Central memory CD8-positive, alpha-beta T cell (primary cell): Measurements from ENCODE around the gene RAI2.

Experiments
- ATAC-seq: fragments of 150-1000 bp; cut with Tn5 transposase; replicated peaks from 2 replicates; pipeline ENCODE4 v1.10.0; 2022; ENCODE audit warnings: mild to moderate bottlenecking, moderate FRiP score, moderate number of reproducible peaks; ENCODE audit not compliant: poor library complexity, severe bottlenecking; ENCODE audit errors: extremely low read depth
- DNase-seq, 2 donors: peaks; one replicate each; pipeline ENCODE4 v3.0.0; 2021; ENCODE audit warnings: low spot score in 2 of 2
- H3K27ac Mint-ChIP-seq: one replicate; pipeline ENCODE4 v1.8.0; 2022; ENCODE audit warnings: low read depth, mild to moderate bottlenecking, moderate library complexity, mixed read lengths
- H3K27me3 Mint-ChIP-seq: one replicate; pipeline ENCODE4 v1.8.0; 2022; ENCODE audit warnings: mixed read lengths
- H3K36me3 Mint-ChIP-seq: one replicate; pipeline ENCODE4 v1.8.0; 2022; ENCODE audit warnings: mild to moderate bottlenecking, moderate library complexity, mixed read lengths; ENCODE audit not compliant: insufficient read depth
- H3K4me1 Mint-ChIP-seq: one replicate; pipeline ENCODE4 v1.8.0; 2022; ENCODE audit warnings: mixed read lengths
- H3K4me3 Mint-ChIP-seq: one replicate; pipeline ENCODE4 v1.8.0; 2022; ENCODE audit warnings: mild to moderate bottlenecking, moderate library complexity, mixed read lengths
- H3K9me3 Mint-ChIP-seq: one replicate; pipeline ENCODE4 v1.8.0; 2022; ENCODE audit warnings: mixed read lengths

Gene RAI2

DNA sequence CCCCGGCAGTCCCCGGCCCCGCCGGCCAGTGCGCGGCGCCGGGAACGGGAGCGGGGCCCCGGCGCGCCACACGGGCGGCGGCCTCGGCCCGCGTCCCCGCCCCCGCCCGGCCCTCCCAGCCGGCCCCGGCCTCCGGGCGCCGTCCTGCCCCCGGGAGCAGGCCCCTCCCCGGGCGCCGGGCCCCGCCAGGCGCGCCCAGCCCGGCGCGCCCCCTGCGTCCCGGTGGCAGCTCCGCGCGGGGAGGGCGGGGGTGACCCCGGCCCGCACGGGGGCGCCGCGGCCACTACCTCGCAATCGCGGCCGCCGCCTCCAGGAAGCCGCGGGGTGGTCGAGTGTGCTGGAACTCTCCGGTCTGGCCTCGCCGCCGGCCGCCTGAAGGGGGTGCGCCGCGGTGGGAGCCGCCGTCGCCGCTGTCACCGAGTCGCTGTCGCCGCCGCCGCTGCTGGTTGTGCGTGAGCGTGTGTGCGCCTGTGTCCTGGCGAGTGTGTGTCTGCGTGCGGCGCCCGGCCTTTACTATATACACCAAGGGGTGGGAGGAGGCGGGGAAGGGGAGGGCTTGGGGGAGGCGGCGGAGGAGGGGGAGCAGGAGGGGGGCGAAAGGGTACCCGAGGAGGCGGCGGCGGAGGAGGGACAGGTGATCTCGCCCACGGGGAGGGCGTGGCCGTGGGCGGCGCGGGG, at the start of gene RAI2:
RAI2 (minus strand) TSS at position 488 of the 678 bp plus-strand sequence. CDS start 59,288 bp downstream, outside the sequence.
- no peaks in the 10 kb centered on the region for H3K4me1 Mint-ChIP-seq
- H3K27me3 Mint-ChIP-seq: peaks cover 49% of the 10 kb centered on the region
- no peaks in the 10 kb centered on the region for H3K36me3 Mint-ChIP-seq
- H3K9me3 Mint-ChIP-seq: no peaks in the 10 kb centered on the region
- H3K27ac Mint-ChIP-seq: no peak within 1 kb of the TSS
- no peak for DNase-seq
- peak within 1 kb of the TSS; percentile 56 for H3K4me3 Mint-ChIP-seq
- ATAC-seq: no peak

DNA sequence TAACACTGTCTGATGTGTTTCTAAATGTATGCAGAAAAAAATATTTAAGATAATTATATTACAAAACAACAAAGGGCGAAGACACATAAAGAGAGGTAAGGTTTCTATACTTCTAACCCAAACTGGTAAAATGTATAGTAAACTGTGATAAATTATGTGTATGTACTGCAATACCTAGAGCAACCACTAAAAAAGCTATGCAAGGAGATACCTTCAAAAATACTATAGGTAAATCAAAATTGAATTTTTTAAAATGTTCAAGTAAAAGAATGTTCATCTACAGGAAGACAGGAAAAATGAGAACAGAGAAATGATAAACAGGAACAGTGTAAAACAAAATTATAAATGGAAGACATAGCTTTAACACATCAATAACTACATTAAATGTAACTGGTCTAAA, 27.3 kb upstream of the RAI2 start:
- no peak for ATAC-seq
- H3K36me3 Mint-ChIP-seq: no peaks in the 10 kb centered on the region

DNA sequence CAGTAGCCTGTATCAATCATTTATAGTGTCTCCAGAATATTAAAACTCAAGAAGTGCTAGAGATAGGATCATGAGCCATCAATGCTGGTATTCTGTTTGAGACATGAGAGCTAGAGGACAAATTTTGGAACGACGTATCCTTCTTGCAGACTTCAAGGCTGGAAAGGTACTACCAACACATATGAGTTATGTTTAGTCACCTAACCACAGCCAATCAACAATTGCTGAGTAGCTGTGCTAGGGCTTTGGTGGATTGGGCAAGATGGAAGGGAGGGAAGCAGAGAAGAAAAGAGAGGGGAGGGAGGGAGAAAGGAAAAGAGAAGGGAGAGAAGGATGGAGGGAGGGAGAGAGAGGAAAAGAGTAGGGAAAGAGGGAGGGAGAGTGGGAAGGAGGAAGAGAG, 21.6 kb upstream of the RAI2 start:
- Mint-ChIP-seq H3K9me3 (no peaks in the 10 kb centered on the region), H3K27ac (no peak overlapping the region), H3K36me3 (no peaks in the 10 kb centered on the region), H3K4me1 (no peaks in the 10 kb centered on the region), H3K27me3 (peaks cover 28% of the 10 kb centered on the region), H3K4me3 (no peak overlapping the region)
- ATAC-seq (no peak), DNase-seq (no peak)

More for the DNA sequence above, 27.3 kb upstream of the RAI2 start:
- no peak for DNase-seq
- Mint-ChIP-seq H3K4me1 (no peaks in the 10 kb centered on the region), H3K4me3 (no peak overlapping the region), H3K27me3 (peaks cover 22% of the 10 kb centered on the region), H3K27ac (no peak overlapping the region), H3K9me3 (no peaks in the 10 kb centered on the region)

DNA sequence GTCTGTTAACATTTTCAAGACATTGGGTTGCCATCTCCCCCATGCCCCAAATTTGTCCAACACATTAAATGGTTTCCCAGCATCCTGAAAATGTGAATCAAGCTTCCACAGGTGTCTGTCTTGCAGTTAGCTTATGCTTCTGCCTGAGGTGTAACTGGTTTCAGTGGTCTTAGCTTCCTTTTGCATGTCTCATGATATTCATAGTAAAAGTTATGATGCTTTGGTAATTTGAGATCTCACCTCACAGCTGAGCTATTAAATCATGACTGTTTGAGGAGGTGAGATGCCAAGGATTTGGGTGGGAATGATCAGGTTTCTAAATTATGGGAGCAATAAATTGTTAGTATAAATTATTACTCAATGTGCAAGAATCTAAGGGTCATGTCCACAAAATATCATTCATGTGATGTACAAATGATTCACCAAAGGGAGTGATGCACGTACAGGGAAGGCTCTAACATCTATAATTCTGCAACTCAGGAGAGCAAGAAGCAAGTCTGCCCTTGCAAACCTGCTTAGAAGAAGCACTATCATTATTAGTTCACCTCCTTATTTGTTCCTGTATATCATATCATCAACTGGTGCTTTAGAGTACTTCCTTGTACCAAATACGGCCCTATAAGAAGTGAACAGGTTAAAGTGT, 17.1 kb upstream of the RAI2 start:
- ATAC-seq: no peak
- no peak for DNase-seq
- no peaks in the 10 kb centered on the region for H3K36me3 Mint-ChIP-seq
- no peaks in the 10 kb centered on the region for H3K9me3 Mint-ChIP-seq
- H3K4me1 Mint-ChIP-seq: no peaks in the 10 kb centered on the region
- H3K27me3 Mint-ChIP-seq: peaks cover 26% of the 10 kb centered on the region
- H3K4me3 Mint-ChIP-seq: no peak overlapping the region
- H3K27ac Mint-ChIP-seq: no peak overlapping the region

DNA sequence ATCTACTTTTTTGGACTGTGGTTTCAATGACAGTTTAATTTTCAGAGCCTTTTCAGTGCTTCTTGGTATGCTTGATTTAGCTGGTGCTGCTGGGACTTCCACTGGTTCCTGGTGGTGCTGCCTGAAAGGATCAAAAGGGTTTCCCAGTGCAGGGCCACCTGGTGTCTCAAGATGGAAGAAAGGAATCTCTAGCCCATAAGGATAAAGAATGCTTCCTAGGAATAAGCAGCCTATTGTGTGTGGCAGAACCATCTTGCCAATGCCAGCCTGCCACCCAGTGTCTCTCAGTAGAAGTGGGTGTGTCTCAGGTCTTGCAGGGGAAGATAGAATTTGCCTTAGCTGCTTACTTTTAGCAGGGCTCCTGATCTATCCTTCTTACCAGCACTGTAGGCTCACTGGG, 15.0 kb upstream of the RAI2 start:
- H3K36me3 Mint-ChIP-seq: no peaks in the 10 kb centered on the region
- no peak overlapping the region for H3K4me3 Mint-ChIP-seq
- no peak overlapping the region for H3K27ac Mint-ChIP-seq
- DNase-seq: no peak
- no peak for ATAC-seq
- no peaks in the 10 kb centered on the region for H3K4me1 Mint-ChIP-seq
- no peaks in the 10 kb centered on the region for H3K9me3 Mint-ChIP-seq
- H3K27me3 Mint-ChIP-seq: peaks cover 14% of the 10 kb centered on the region

DNA sequence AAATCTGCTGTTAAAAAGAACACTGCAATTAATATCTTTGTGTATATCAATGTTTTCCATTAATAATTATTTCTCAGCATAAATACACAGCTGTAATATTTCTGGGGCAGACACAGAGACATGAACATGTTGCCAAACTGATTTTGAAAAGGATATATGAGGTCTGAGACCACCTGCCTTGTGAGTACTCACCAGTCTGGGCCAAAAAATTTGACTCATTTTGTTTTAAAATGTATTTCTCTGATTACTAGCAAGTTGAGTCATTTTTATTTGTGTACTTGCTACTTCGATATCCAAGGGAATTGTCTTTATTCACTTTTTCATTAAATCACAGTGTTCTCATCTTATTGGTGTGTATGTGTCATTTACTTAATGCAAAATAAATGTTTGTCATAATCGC, 8.5 kb upstream of the RAI2 start:
- Mint-ChIP-seq H3K4me1 (no peaks in the 10 kb centered on the region), H3K36me3 (no peaks in the 10 kb centered on the region), H3K27me3 (peaks cover 3% of the 10 kb centered on the region), H3K9me3 (no peaks in the 10 kb centered on the region), H3K4me3 (no peak overlapping the region), H3K27ac (no peak overlapping the region)
- ATAC-seq: no peak
- DNase-seq: no peak

DNA sequence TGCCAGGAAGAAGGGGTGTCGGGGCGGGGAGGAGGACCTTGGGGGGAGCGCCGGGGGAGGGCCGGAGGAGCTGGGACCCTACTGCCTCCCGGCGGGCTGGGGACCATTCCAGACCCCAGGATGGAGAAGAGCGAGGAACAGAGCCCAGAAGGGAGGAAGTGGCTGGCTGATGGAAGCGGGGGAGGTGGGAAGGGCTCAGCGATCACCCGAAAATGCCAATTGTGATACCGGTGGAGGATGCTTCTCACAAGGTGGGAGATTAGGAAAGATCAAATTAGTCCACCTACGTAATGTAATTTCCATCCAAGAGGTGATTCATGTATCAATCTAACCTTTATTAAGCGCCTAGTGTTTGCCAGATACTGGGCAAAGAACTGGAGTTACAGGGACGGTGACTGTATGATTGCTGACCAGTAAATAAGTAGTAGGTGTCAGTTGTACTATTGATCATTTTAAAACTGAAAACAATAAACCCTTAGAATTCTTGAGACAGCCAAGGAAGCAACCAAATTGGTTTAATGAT, 452 bp upstream of the RAI2 start:
- Mint-ChIP-seq H3K27me3 (peaks cover 49% of the 10 kb centered on the region), H3K4me3 (peak overlapping the region; percentile 38), H3K9me3 (no peaks in the 10 kb centered on the region), H3K36me3 (no peaks in the 10 kb centered on the region), H3K27ac (no peak overlapping the region), H3K4me1 (no peaks in the 10 kb centered on the region)
- DNase-seq: no peak
- no peak for ATAC-seq

DNA sequence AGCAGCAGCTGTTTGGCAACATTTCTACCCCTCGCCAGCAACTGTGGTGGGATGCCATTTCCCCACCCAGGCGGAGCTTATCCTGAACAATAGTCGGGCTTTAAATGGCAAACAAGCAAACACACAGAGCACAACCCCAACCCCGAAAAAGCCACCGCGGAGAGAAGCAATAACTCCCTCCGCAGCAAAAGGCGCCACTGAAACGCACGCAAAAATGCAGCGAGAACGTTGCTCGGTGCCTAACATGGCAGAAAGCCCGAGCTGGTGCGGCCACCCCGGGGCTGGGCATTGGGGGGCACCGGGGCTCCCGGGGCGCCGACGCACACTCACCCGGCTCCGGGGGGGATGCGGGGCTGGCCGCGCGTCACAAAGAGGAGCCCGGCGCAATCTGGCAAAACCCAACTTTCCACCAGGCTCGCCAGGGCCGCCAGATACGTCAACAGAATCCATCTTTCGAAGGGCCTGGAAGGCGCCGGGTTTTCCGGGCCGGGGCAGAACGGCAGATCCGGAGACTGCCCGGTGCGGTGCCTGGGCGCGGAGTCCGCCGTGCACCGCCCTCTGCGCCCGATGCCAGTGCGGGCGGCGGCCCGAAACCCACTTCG, 818 bp downstream of the RAI2 start:
- peak overlapping the region; percentile 56 for H3K4me3 Mint-ChIP-seq
- no peaks in the 10 kb centered on the region for H3K9me3 Mint-ChIP-seq
- no peak for ATAC-seq
- H3K4me1 Mint-ChIP-seq: no peaks in the 10 kb centered on the region
- DNase-seq: no peak
- no peaks in the 10 kb centered on the region for H3K36me3 Mint-ChIP-seq
- H3K27me3 Mint-ChIP-seq: peaks cover 49% of the 10 kb centered on the region
- no peak overlapping the region for H3K27ac Mint-ChIP-seq

DNA sequence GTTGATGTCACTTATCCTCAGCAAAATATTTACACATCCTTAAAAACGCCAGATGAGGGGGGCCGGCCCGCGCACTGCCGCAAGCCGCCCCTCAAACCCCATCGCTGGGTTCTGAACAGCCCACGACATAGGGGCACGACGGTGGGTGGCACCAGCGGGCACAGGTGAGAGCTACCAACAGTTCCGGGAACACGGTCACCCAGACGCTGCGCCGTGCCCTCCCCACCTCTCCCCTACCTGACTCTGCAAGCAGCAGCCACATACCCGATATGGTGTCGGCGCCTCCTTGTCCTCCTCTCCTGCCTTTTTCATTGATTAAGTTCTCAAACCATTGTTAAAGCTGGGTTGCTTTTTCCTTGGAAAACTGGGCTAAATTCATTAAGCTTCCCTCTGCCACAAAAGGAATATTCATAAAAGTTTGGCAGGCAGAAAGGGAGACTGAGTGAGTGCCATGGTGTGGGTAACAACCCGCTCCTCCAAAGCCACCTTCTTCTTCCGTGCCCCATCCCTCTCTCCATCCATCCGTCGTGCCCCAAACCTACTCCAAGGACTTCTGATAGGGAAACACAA, 1.4 kb downstream of the RAI2 start:
- H3K4me3 Mint-ChIP-seq: peak overlapping the region; percentile 56
- H3K4me1 Mint-ChIP-seq: no peaks in the 10 kb centered on the region
- H3K27me3 Mint-ChIP-seq: peaks cover 49% of the 10 kb centered on the region
- H3K27ac Mint-ChIP-seq: no peak overlapping the region
- no peak for ATAC-seq
- no peaks in the 10 kb centered on the region for H3K36me3 Mint-ChIP-seq
- H3K9me3 Mint-ChIP-seq: no peaks in the 10 kb centered on the region
- no peak for DNase-seq

DNA sequence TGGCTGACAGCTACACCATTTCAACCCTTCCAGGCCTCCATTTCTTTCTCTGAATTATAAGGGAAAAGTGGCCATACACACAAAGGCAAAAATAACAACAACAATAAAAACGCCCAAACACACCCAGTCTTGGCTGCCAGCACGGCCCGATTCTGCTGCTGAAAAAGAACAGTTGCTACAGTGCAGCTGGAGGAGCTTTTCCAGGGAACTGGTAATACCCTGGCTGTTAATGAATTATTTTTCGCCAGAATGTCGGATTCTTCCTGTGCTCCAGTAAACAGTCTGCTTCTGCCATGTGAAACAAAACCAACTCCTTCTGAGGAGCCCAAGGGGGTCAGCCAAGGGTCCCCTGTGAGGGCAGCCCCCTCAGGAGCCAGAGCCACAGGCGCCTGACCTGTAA, 6.6 kb downstream of the RAI2 start:
- Mint-ChIP-seq H3K27me3 (peaks cover 24% of the 10 kb centered on the region), H3K4me3 (no peak overlapping the region), H3K27ac (no peak overlapping the region), H3K9me3 (no peaks in the 10 kb centered on the region), H3K4me1 (no peaks in the 10 kb centered on the region), H3K36me3 (no peaks in the 10 kb centered on the region)
- no peak for DNase-seq
- ATAC-seq: no peak

DNA sequence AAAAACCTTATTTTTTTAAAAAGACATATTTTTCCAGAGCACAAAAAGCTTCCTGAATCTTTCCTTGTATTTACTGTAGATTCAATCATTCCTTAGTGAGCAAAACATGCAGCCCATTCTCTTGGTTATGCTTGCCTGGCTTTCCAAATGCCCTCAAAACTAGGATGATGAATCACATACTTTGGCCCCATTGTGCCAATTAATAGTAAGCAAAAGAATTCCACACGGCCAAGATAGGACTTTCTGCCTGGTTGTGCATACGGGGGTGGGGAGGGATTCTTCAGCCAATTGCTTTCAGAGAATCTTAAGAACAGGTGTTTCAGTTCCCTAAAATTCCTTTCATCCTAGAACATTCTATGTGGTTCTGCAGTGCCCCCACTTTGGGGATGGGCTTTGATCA, 7.0 kb downstream of the RAI2 start:
- ATAC-seq (no peak), DNase-seq (no peak)
- H3K27me3 Mint-ChIP-seq: peaks cover 22% of the 10 kb centered on the region
- no peaks in the 10 kb centered on the region for H3K4me1 Mint-ChIP-seq
- H3K27ac Mint-ChIP-seq: no peak overlapping the region
- no peaks in the 10 kb centered on the region for H3K36me3 Mint-ChIP-seq
- H3K4me3 Mint-ChIP-seq: no peak overlapping the region
- H3K9me3 Mint-ChIP-seq: no peaks in the 10 kb centered on the region

DNA sequence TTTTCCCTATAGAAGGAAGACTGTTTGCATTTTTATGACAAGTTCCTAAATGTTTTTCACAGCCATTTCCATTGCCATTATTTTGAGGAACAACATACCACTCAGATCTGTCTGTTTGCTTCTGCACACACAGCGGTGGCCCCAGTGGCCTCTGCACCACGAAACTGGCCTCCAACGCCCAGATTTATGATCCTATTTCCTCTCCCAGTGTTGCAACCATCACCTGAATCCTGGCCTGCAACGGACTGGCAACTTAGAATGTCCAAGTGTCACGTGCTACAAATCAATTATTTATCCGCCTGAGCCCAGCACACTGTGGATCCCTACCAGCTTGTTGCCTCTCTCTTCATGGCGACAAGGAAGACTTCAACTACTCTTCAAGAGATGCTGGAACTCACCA, 9.2 kb downstream of the RAI2 start:
- no peak for ATAC-seq
- Mint-ChIP-seq H3K9me3 (no peaks in the 10 kb centered on the region), H3K27me3 (peaks cover 8% of the 10 kb centered on the region), H3K4me1 (no peaks in the 10 kb centered on the region), H3K27ac (no peak overlapping the region), H3K36me3 (no peaks in the 10 kb centered on the region), H3K4me3 (no peak overlapping the region)
- DNase-seq: no peak
